Stimulated activated CD8-positive, alpha-beta memory T cell treated with anti-CD3 and anti-CD28 coated beads, Interleukin-7, amount 100 ng/mL, for 48 hours (primary cell): Measurements from ENCODE around the gene MUC22.

Experiments
- DNase-seq, 2 donors: peaks; one replicate each; pipeline ENCODE4 v3.0.0-alpha.2; 2020; ENCODE audit warnings: low read depth in 1 of 2; ENCODE audit errors: extremely low read depth in 1 of 2

The MUC22 gene

DNA sequence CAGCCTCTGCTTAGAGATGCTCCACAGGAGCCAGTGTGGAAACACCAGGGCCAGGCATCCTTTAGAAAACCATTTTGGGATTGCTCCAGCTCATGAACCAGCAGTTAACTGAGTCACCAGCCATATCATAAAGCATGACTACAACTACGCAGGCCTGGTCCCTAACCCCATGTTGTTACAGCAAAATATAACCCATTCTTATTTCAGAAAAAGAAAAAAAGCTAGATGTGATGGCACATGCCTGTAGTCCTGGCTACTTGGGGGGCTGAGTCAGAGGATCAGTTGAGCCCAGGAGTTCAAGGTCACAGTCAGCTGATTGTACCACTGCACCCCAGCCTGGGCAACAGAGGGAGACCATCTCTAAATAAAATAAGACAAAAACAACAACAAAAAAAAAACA is 65.3 kb downstream of the MUC22 start:
- DNase-seq, result no peak

DNA sequence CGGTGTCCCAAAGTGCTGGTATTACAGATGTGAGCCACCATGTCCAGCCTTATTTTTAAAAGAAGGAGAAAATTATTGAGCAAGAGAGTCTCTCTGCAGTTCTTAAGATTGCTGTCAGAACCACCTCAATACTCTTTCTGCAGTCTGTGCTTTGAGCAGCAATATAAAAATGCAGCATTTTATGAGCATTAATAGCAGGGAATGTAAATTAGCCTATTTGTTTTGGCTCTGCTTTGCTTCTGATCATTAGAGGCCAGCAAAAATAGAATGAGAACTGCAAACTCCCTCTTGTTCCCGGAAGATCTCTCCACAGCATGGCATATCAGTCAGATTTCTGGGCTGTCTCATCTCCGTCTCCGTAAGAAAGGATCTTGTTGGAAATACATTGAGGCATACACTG is 66.3 kb downstream of the MUC22 start:
- no peak for DNase-seq

- DNase-seq, result peak; percentile 21 to 38
These were observed 69.5 kb downstream of the MUC22 start for GRCh38 chr6:31079656-31080261.

- DNase-seq, result no peak
These were observed 71.6 kb downstream of the MUC22 start for GRCh38 chr6:31081872-31082271.

DNA sequence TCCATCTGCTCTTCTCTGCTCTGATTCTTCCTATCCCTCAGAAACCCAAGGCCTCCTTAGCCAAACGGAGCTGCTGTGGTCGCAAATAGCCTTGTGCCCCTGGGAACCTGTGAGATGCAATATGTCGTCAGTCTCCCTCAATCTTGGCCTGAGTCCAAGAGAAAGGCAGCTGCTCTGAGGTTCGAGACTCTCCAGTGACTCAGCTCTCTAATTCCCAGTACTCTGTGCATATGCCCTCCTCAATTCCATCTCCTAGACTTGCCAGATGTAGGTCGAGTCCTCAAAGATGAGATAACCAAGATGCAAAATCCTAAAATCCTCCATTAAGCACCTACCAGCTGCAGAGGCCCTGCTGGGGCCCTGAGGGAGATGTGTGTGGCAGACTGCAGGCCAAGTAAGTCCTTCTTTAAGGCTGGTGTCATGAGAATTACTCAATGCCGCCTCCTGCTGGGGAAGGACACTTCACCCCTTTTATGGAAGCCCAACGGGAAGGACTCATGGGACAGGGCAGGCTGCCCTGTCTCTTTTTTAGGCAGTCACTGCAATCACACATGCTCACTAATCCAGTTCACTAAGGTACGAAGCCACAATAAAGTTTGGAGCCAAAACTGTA is 73.6 kb downstream of the MUC22 start:
- DNase-seq, result peak in 1 of 2 donors; percentile 21
